ENCODE results near the gene COL5A1. TPM values are rescaled to one million over a fixed set of nuclear protein-coding genes. Genes with fewer than 3 reads are reported as not detected.

The COL5A1 gene
- total RNA-seq, 2 experiments from 2014 or later = 0.12 to 0.19 TPM

DNA sequence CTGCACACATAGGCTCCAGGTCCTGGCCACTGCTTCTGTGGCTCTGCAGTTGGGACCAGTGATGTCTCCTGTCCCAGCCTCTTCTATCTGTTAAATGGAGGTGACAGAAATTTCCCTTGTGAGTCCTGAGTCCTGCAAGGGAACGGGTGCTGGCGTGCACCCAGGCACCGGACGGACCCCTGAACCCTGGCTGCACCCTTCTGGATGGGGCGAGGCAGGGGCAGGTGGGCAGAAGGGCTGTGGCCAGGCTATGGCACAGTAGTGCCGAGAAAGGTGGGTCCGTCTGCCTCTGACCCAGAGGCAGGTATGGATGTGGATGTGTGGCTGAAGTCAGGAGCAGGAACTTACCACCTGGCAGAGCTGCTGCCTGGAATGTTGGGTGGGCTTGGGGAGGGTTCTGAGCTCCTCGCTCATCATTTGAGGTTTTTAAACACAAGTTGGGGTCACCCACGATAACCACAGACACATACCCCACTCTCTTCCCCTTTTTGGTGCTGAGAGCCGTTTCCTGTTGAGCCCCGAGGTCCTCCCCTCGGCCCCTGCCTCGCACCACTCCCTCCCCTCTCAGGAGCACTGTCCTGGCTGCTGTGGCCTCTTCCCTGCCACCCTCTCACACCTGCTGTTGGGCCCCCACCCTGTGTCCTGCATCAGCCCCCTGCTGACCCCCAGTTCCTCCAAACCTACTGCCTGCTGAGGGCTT lies 82.0 kb downstream of the COL5A1 start:
- POLR2A ChIA-PET = no interaction called here
- intact Hi-C loops (cut with micrococcal nuclease) = no loop called here
- no peaks in the 10 kb centered on the region for H3K36me3 Mint-ChIP-seq
- H3K4me3 Mint-ChIP-seq = no peak overlapping the region
- no peak overlapping the region for H3K27ac Mint-ChIP-seq
- peaks cover 13% of the 10 kb centered on the region for H3K27me3 Mint-ChIP-seq
- no peak for DNase-seq
- H3K9me3 Mint-ChIP-seq = no peaks in the 10 kb centered on the region
- peaks cover 3% of the 10 kb centered on the region for H3K4me1 Mint-ChIP-seq (ENCODE audit: low read depth)
- CTCF ChIA-PET = no interaction called here

DNA sequence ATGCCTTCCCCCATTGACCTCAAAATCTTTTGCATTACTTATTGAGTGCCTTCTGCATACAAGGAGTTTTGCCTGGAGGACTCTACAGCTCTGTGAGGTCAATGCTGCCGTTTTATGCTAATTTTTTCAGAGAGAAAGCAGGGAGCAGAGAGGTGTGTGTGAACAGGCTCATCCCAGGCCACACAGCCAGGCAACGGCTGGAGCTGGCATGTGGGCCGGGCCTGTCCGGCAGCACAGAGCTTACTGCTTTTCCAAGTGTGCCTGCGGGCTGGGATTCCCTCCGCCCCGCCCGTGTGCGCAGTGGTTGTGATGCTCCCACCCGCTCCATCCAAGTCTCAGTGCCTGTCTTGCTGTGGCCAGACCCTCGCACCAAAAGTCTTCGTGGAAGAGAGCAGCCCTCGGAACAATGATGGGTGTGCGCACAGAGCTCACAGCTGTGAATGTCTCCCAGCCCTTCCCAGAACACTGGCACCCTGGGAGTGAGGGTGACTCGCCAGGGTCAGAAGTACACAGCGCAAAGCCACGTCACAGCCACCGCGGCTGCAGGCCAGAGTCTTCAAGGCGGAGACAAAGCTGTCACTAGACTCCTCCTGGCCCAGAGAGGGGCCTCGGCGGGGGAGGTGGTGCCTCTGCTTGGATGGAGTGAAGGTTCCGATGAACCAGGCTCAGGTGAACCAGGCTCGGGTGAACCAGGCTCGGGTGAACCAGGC lies 82.8 kb downstream of the COL5A1 start:
- CTCF ChIA-PET = no interaction called here
- H3K4me1 Mint-ChIP-seq (ENCODE audit: low read depth) = peaks cover 3% of the 10 kb centered on the region
- no peaks in the 10 kb centered on the region for H3K36me3 Mint-ChIP-seq
- H3K27ac Mint-ChIP-seq = no peak overlapping the region
- DNase-seq = no peak
- intact Hi-C loops (cut with micrococcal nuclease) = no loop called here
- POLR2A ChIA-PET = no interaction called here
- H3K27me3 Mint-ChIP-seq = peaks cover 13% of the 10 kb centered on the region
- H3K9me3 Mint-ChIP-seq = no peaks in the 10 kb centered on the region
- no peak overlapping the region for H3K4me3 Mint-ChIP-seq

DNA sequence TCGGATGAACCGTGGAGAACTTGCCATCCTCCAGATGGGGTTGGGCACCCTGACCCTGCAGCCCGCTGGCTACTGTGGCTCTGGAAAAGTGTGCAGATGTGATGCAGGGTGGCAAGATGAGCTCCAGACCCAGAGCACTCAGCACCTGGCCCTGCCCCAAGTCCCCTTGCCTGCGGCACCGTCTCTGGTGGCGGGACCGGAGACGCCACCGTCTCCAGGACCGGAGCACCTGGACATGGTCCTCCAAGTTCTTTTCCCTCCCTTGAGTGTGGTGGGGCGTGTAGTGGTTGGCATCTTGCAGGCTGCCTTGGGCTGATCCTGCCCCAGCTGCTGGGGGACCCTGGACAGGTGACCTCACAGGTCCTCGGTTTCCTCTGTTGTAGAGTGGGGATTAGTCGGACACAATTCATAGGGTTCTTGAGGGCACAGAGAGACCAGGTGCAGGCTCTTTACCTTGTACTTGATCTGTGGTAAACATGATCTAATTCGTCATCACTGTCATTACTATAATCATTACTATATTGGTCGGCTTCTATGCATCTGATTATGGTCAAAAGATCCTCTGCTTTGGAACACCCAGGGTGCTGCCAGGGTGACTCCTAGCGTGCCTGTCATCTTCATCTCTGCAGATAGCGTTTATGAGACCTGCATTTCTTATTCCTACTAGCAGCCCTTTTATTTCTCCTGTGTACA lies 83.5 kb downstream of the COL5A1 start:
- Mint-ChIP-seq H3K27ac (no peak overlapping the region), H3K4me3 (no peak overlapping the region), H3K9me3 (no peaks in the 10 kb centered on the region), H3K36me3 (no peaks in the 10 kb centered on the region), H3K4me1 (ENCODE audit: low read depth) (peaks cover 3% of the 10 kb centered on the region), H3K27me3 (peaks cover 13% of the 10 kb centered on the region)
- no peak for DNase-seq
- intact Hi-C loops (cut with micrococcal nuclease) = no loop called here
- ChIA-PET POLR2A (no interaction called here), CTCF (no interaction called here)

DNA sequence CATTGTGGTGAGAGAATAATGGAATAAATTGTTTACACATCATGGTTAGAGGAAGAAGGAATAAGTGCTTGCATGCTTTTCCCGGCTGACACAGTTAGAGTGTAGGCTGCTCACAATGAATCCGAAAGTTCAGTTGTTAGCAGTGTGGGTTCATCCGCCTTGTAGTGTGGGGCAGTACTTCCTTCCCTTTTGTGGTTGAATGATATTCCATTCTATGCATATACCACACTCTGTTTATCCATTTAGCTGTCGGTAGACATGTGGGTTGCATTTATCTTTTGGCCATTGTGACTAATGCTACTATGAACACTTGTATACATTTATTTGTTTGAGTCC lies 84.0 kb downstream of the COL5A1 start:
- intact Hi-C loops (cut with micrococcal nuclease) = no loop called here
- POLR2A ChIA-PET = no interaction called here

DNA sequence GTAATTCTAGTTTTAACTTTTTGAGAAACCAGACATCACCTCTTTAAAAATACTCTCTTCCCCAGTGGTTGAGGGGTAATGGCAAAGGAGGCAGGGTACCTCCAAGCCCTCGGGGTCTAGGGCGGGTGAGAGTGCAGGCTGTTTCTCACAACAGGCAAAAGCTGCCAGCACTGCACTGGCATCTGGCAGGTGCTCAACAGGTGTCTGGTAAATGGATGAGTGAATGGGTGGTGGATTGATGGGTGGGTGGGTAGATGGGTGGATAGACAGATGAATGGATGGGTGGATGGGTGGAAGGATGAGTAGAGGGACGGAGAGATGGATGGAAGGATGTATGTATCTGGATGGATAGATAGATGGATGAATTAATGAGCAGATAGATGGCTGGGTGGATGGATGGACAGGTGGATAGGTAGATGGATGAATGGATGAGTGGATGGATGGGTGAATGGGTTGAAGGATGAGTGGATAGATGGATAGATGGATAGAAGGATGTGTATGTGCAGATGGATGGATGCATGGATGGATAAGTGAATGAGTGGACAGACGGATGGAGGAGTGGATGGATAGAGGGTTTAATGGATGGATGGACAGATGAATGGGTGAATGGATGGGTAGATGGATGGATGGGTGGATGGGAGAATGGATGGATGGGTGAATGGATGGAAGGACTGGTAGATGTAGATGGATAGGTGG lies 84.6 kb downstream of the COL5A1 start:
- H3K4me1 Mint-ChIP-seq (ENCODE audit: low read depth) = peaks cover 3% of the 10 kb centered on the region
- no peak for DNase-seq
- peaks cover 13% of the 10 kb centered on the region for H3K27me3 Mint-ChIP-seq
- ChIA-PET POLR2A (no interaction called here), CTCF (no interaction called here)
- H3K36me3 Mint-ChIP-seq = no peaks in the 10 kb centered on the region
- H3K4me3 Mint-ChIP-seq = no peak overlapping the region
- intact Hi-C loops (cut with micrococcal nuclease) = no loop called here
- no peaks in the 10 kb centered on the region for H3K9me3 Mint-ChIP-seq
- no peak overlapping the region for H3K27ac Mint-ChIP-seq

More for the DNA sequence above, 84.0 kb downstream of the COL5A1 start:
- CTCF ChIA-PET = no interaction called here
- Mint-ChIP-seq H3K9me3 (no peaks in the 10 kb centered on the region), H3K4me3 (no peak overlapping the region), H3K36me3 (no peaks in the 10 kb centered on the region), H3K4me1 (ENCODE audit: low read depth) (peaks cover 3% of the 10 kb centered on the region), H3K27ac (no peak overlapping the region), H3K27me3 (peaks cover 13% of the 10 kb centered on the region)
- DNase-seq = no peak

DNA sequence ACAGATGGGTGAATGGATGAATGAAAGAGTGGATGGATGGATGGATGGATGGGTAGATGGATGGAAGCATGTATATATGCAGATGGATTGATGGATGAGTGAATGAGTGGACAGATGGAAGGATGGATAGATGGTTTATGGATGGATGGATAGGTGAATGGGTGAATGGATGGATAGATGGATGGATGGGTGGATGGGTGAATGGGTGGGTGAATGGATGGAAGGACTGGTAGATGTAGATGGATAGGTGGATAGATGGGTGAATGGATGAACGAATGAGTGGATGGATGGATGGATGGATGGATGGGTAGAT lies 85.1 kb downstream of the COL5A1 start:
- ChIA-PET CTCF (no interaction called here), POLR2A (no interaction called here)
- DNase-seq = no peak
- Mint-ChIP-seq H3K27me3 (peaks cover 13% of the 10 kb centered on the region), H3K4me1 (ENCODE audit: low read depth) (peaks cover 3% of the 10 kb centered on the region), H3K9me3 (no peaks in the 10 kb centered on the region), H3K27ac (no peak overlapping the region), H3K36me3 (no peaks in the 10 kb centered on the region), H3K4me3 (no peak overlapping the region)
- intact Hi-C loops (cut with micrococcal nuclease) = no loop called here

DNA sequence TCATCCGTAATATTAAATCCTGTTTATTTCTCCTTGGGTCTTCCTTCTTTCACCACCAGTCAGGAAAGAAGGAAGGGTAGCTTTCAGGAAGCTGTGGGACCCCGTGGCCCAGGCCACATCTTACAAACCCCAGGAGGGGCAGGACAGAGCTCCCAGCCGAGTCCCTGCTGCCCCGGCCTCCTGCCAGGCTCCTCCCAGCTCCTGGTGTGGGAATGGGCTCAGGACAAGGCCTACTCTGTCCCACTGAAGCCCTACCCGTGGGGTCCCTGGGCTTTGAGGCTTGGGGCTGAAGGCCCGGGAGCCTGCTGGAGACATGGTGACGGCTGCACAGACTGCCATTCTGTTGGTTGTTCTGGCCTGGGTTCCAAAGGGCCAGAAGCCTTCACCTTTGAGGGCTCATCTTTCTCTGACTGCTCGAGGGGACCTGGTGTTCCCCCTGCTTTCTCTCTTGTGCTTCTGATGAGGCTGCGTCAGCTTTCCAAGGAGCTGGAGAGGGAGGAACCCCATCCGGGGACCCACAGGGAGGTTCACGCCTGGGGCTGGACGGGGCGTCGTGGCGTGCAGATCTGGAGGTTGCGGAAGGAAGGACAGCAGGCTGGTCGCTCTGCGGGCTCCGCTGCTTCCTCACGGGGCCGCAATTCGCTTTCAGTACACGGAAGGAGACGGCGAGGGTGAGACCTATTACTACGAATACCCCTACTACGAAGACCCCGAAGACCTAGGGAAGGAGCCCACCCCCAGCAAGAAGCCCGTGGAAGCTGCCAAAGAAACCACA lies 86.6 kb downstream of the COL5A1 start:
- Mint-ChIP-seq H3K4me1 (ENCODE audit: low read depth) (peaks cover 3% of the 10 kb centered on the region), H3K27ac (no peak overlapping the region), H3K27me3 (peaks cover 9% of the 10 kb centered on the region), H3K4me3 (no peak overlapping the region), H3K36me3 (no peaks in the 10 kb centered on the region), H3K9me3 (no peaks in the 10 kb centered on the region)
- POLR2A ChIA-PET = no interaction called here
- CTCF ChIA-PET = no interaction called here
- DNase-seq = no peak
- intact Hi-C loops (cut with micrococcal nuclease) = no loop called here

DNA sequence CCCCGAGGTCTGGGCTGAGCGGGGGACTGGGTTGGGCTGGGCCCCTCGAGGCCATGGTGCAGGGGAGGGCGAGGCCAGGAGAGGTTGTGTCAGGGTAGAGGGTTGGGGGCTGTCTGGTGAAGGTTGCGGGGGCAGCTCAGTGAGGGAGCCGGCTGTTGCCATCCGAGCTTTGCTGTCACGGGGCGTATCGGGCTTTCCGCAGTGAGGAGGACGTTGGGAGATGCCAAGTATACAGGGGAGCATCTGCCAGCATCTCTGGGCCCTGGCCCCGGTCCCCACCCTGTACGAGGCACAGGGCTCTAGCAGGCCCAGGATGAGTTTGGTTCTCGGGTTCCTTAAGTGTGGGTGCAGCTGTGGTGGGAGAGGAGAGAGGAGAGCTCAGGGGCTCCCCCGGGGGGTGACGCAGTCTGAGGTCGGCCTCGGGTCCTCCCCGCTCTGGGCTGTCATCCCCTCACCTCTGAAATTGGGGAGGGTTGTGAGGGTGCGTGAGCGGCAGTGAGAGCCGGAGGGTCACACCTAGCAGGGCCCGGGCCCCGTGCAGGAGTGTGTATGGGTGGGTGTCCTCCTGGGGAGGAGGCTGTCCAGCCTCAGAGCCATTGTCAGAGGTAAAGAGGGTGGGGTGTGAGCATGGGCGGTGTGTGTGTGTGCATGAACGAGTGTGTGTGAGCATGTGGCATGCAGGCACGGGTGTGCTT lies 87.3 kb downstream of the COL5A1 start:
- H3K9me3 Mint-ChIP-seq = no peaks in the 10 kb centered on the region
- no peak overlapping the region for H3K27ac Mint-ChIP-seq
- intact Hi-C loops (cut with micrococcal nuclease) = no loop called here
- no peak overlapping the region for H3K4me3 Mint-ChIP-seq
- H3K27me3 Mint-ChIP-seq = peaks cover 5% of the 10 kb centered on the region
- CTCF ChIA-PET = no interaction called here
- DNase-seq = no peak
- H3K4me1 Mint-ChIP-seq (ENCODE audit: low read depth) = peaks cover 3% of the 10 kb centered on the region
- H3K36me3 Mint-ChIP-seq = no peaks in the 10 kb centered on the region
- POLR2A ChIA-PET = no interaction called here

DNA sequence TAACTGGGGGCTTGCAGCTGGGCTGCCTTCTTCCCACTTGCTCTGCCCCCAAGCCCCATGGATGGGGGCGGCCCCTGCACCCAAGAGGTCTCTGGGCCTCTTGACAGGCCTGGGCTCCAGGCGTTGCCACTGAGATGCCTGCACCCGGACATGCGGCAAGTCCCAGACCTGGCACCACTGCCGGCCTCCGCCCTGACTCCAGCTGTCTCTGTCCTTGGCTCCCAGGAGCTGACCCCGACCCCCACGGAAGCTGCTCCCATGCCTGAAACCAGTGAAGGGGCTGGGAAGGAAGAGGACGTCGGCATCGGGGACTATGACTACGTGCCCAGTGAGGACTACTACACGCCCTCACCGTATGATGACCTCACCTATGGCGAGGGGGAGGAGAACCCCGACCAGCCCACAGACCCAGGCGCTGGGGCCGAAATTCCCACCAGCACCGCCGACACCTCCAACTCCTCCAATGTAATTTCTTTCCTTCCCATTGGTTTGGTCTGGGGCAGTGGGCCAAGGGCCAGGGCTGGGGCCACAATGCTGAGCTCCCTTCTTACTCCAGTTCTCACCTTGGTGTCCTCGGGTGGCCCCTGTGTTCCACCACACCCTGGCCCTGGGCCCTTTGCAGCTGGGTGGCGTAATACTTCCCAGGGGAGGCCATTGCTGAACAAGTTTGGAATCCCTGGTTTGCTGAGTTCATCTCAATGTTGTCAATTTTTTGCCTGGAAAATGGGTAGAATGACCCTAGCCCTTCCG lies 88.6 kb downstream of the COL5A1 start:
- H3K36me3 Mint-ChIP-seq = no peaks in the 10 kb centered on the region
- intact Hi-C loops (cut with micrococcal nuclease) = no loop called here
- H3K27me3 Mint-ChIP-seq = peaks cover 3% of the 10 kb centered on the region
- no peaks in the 10 kb centered on the region for H3K9me3 Mint-ChIP-seq
- no peak for DNase-seq
- peaks cover 3% of the 10 kb centered on the region for H3K4me1 Mint-ChIP-seq (ENCODE audit: low read depth)
- no peak overlapping the region for H3K4me3 Mint-ChIP-seq
- no peak overlapping the region for H3K27ac Mint-ChIP-seq
- CTCF ChIA-PET = no interaction called here
- POLR2A ChIA-PET = no interaction called here

DNA sequence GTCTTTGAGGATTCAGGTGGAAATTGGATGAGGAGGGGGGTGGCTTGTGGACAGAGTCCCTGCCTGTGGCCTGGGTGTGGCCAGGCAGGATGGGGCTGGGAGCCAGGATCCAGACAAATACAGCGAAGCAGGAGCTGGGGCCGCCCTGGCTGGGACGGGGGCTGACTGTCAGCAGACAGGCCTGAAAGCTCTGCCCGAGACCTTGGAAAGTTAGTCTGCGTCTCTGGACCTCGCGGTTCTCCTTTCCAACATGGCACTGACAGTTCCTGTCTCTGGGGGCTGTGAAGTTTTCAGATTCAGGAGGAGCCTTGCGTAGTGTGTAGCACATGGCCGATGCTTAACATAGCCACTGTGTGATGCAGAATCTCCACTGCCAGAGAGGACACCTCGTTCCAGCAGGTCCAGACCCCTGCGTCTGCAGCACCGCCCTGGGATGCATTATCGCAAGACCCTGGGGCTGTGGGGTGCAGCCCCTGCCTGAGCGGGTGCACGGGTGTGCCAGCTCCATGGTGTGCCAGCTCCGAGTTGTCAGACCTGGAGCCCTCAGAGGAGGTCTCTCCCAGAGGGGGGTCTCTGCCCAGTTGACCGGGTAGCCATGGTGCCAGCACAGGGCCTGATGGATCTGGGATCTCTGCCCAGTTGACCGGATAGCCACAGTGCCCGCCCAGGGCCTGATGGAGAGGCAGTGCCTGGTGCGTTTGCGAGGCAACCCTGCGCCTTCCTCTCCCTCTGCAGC lies 89.3 kb downstream of the COL5A1 start:
- H3K27me3 Mint-ChIP-seq = no peaks in the 10 kb centered on the region
- H3K4me3 Mint-ChIP-seq = no peak overlapping the region
- ChIA-PET CTCF (no interaction called here), POLR2A (no interaction called here)
- H3K36me3 Mint-ChIP-seq = no peaks in the 10 kb centered on the region
- H3K9me3 Mint-ChIP-seq = no peaks in the 10 kb centered on the region
- no peak overlapping the region for H3K27ac Mint-ChIP-seq
- intact Hi-C loops (cut with micrococcal nuclease) = no loop called here
- H3K4me1 Mint-ChIP-seq (ENCODE audit: low read depth) = no peaks in the 10 kb centered on the region
- no peak for DNase-seq

Measured in activated CD4-positive, alpha-beta memory T cell treated with anti-CD3 and anti-CD28 coated beads for 36 hours (primary cell).